Endothelial cell of umbilical vein (primary cell): ENCODE results near the gene MESD.

Experiments used
- EZH2 ChIP-seq: IDR thresholded peaks from 2 replicates; pipeline ENCODE4 v1.6.1; 2012; ENCODE audit warnings: borderline replicate concordance, low read depth, mild to moderate bottlenecking, moderate library complexity, low read length, inconsistent platforms; ENCODE audit not compliant: severe bottlenecking
- FOS ChIP-seq: IDR thresholded peaks from 2 replicates; pipeline ENCODE4 v1.6.1; 2011; ENCODE audit warnings: mild to moderate bottlenecking, low read length, moderate library complexity, borderline replicate concordance; ENCODE audit not compliant: insufficient read depth
- GATA2 ChIP-seq: IDR thresholded peaks from 2 replicates; pipeline ENCODE4 v1.7.0; 2011; ENCODE audit warnings: low read depth, mild to moderate bottlenecking, moderate library complexity, mixed read lengths, low read length; ENCODE audit not compliant: insufficient read length, insufficient read depth
- JUN ChIP-seq: IDR thresholded peaks from 2 replicates; pipeline ENCODE4 v1.6.1; 2011; ENCODE audit warnings: borderline replicate concordance, low read depth; ENCODE audit not compliant: insufficient read length, insufficient read depth
- MYC ChIP-seq: IDR thresholded peaks from one replicate; pipeline ENCODE4 v1.6.1; 2011; ENCODE audit warnings: mild to moderate bottlenecking, low read depth, low read length
- POLR2A ChIP-seq: IDR thresholded peaks from 2 replicates; pipeline ENCODE4 v1.6.1; 2012; ENCODE audit warnings: low read depth, mild to moderate bottlenecking, control low read depth, low read length
- POLR2AphosphoS5 ChIP-seq: IDR thresholded peaks from 2 replicates; pipeline ENCODE4 v1.6.1; 2012; ENCODE audit warnings: low read depth, mild to moderate bottlenecking, control low read depth, low read length, moderate library complexity; ENCODE audit not compliant: insufficient read depth
- TF ChIP-seq, protein P1 (sequence below), 2 donors: IDR thresholded peaks; 1 replicate in 1 of 2; 2 replicates in 1 of 2; pipeline ENCODE4 v1.5.1; 2011; ENCODE audit warnings: low read length in 2 of 2, mild to moderate bottlenecking in 2 of 2, moderate library complexity in 2 of 2, control low read depth in 1 of 2, inconsistent platforms in 1 of 2, low read depth in 1 of 2; ENCODE audit not compliant: insufficient read depth in 1 of 2; ENCODE audit errors: extremely low read depth in 1 of 2
- TF ChIP-seq, protein P2 (sequence below): IDR thresholded peaks from 2 replicates; pipeline ENCODE4 v1.6.1; 2011; ENCODE audit not compliant: insufficient read depth, insufficient read length

DNA sequence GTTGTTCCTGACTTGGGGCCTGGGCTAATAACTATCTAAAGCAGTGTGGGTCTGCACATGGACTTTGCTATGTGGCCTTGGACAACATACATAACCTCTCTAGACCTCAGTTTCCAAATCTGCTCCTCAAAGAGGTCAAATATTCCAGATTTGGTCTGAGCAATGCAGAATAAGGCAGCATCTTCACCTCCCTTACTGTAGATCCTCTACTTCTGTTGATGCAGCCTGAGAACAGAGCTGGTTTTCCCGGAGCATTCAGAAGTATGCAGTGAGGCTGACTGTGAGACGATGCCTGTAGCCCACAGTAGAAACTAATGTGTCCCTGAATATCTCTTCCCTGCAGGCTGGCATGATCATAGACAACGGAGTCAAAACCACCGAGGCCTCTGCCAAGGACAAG lies 65.3 kb downstream of the MESD start:
- TF ChIP-seq, protein P1, sequence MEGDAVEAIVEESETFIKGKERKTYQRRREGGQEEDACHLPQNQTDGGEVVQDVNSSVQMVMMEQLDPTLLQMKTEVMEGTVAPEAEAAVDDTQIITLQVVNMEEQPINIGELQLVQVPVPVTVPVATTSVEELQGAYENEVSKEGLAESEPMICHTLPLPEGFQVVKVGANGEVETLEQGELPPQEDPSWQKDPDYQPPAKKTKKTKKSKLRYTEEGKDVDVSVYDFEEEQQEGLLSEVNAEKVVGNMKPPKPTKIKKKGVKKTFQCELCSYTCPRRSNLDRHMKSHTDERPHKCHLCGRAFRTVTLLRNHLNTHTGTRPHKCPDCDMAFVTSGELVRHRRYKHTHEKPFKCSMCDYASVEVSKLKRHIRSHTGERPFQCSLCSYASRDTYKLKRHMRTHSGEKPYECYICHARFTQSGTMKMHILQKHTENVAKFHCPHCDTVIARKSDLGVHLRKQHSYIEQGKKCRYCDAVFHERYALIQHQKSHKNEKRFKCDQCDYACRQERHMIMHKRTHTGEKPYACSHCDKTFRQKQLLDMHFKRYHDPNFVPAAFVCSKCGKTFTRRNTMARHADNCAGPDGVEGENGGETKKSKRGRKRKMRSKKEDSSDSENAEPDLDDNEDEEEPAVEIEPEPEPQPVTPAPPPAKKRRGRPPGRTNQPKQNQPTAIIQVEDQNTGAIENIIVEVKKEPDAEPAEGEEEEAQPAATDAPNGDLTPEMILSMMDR (IDR thresholded peaks at IDR 0.05; ENCODE audit: extremely low read depth in 1 of 2, insufficient read depth in 1 of 2, low read depth in 1 of 2, low read length in 2 of 2), result no peak
- TF ChIP-seq MYC (no peak), POLR2AphosphoS5 (no peak), POLR2A (no peak), EZH2 (no peak), FOS (no peak), JUN (no peak), GATA2 (no peak)
- TF ChIP-seq, protein P2, sequence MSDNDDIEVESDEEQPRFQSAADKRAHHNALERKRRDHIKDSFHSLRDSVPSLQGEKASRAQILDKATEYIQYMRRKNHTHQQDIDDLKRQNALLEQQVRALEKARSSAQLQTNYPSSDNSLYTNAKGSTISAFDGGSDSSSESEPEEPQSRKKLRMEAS, result no peak
